Thoracic aorta (tissue), 2 donors: ENCODE data around the gene RAB33B. TPM values are rescaled to one million over a fixed set of nuclear protein-coding genes. Genes with fewer than 3 reads are reported as not detected.

Source experiments
- ATAC-seq: fragments of 150-250 bp; one replicate; pipeline ENCODE4 v1.8.0; 2017; ENCODE audit warnings: low read depth; ENCODE audit not compliant: insufficient number of reproducible peaks, low FRiP score
- DNase-seq: peaks from one replicate; pipeline ENCODE4 v3.0.0-alpha.2; 2020; ENCODE audit warnings: low spot score
- H3K27ac ChIP-seq, 2 donors: fragments of 200-600 bp; sonication (generic); 1 replicate in 1 of 2; 2 replicates in 1 of 2; pipeline ENCODE4 v1.5.1; 2016; ENCODE audit warnings: mild to moderate bottlenecking in 2 of 2, moderate library complexity in 2 of 2
- H3K27me3 ChIP-seq: fragments of 200-600 bp; sonication (generic); replicated peaks from 2 replicates; pipeline ENCODE4 v1.6.0; 2016; ENCODE audit warnings: mild to moderate bottlenecking; ENCODE audit not compliant: insufficient read depth
- H3K36me3 ChIP-seq: fragments of 200-600 bp; sonication (generic); one replicate; pipeline ENCODE4 v1.5.1; 2016
- H3K4me1 ChIP-seq, 2 donors: fragments of 200-600 bp; sonication (generic); 1 replicate in 1 of 2; 2 replicates in 1 of 2; pipeline versions ENCODE4 v1.5.1 to v1.6.0; 2016; ENCODE audit warnings: low read depth in 2 of 2, mild to moderate bottlenecking in 1 of 2; ENCODE audit not compliant: control insufficient read depth in 1 of 2
- H3K4me3 ChIP-seq: fragments of 200-600 bp; sonication (generic); 2 replicates; pipeline ENCODE4 v1.5.1; 2016; ENCODE audit warnings: mild to moderate bottlenecking
- H3K9me3 ChIP-seq: fragments of 200-600 bp; sonication (generic); 2 replicates; pipeline ENCODE4 v1.5.1; 2016
- CTCF ChIP-seq: fragments of 200-600 bp; sonication (generic); IDR thresholded peaks from one replicate; pipeline ENCODE4 v1.5.1; 2019; ENCODE audit warnings: antibody characterized with exemption
- total RNA-seq, 2 donors: library from RNA; depleted of rRNA; stranded (reverse); fragments of >200 nt; gene quantifications; one replicate each; pipeline versions ENCODE4 v1.1.0 to v1.2.3, GENCODE V29; 2016

The RAB33B gene
- total RNA-seq, 2 donors from 2014 or later = 8.7 to 14.2 TPM

GRCh38 chr4:139508581-139509237 lies 54.8 kb downstream of the RAB33B start:
- Histone ChIP-seq H3K36me3 (peaks cover 45% of the 10 kb centered on the region), H3K27me3 (no peaks in the 10 kb centered on the region), H3K9me3 (no peaks in the 10 kb centered on the region), H3K27ac (no peak overlapping the region), H3K4me1 (no peaks in the 10 kb centered on the region), H3K4me3 (no peak overlapping the region)
- DNase-seq = no peak
- no peak for TF ChIP-seq CTCF
- no peak for ATAC-seq

- no peak overlapping the region for H3K4me3 ChIP-seq
- no peaks in the 10 kb centered on the region for H3K4me1 ChIP-seq
- no peak overlapping the region for H3K27ac ChIP-seq
- peaks cover 52% of the 10 kb centered on the region for H3K36me3 ChIP-seq
- no peaks in the 10 kb centered on the region for H3K9me3 ChIP-seq
- TF ChIP-seq CTCF = peak; percentile 8
- DNase-seq = no peak
- H3K27me3 ChIP-seq = no peaks in the 10 kb centered on the region
- ATAC-seq = no peak
These were observed 55.9 kb downstream of the RAB33B start for GRCh38 chr4:139509727-139510410.

GRCh38 chr4:139511320-139511719 lies 57.4 kb downstream of the RAB33B start:
- no peak for TF ChIP-seq CTCF
- Histone ChIP-seq H3K36me3 (peaks cover 52% of the 10 kb centered on the region), H3K27me3 (no peaks in the 10 kb centered on the region), H3K4me3 (no peak overlapping the region), H3K27ac (no peak overlapping the region), H3K4me1 (peaks cover 0 to 3% of the 10 kb centered on the region in 2 donors), H3K9me3 (no peaks in the 10 kb centered on the region)
- DNase-seq (no peak), ATAC-seq (no peak)

- TF ChIP-seq CTCF = no peak
- no peak overlapping the region for H3K4me3 ChIP-seq
- H3K36me3 ChIP-seq = peaks cover 44% of the 10 kb centered on the region
These were observed 60.6 kb downstream of the RAB33B start for GRCh38 chr4:139514382-139515059.

GRCh38 chr4:139515531-139515958 lies 61.6 kb downstream of the RAB33B start:
- Histone ChIP-seq H3K4me1 (peaks cover 0 to 3% of the 10 kb centered on the region in 2 donors), H3K27ac (no peak overlapping the region), H3K36me3 (peaks cover 35% of the 10 kb centered on the region), H3K9me3 (no peaks in the 10 kb centered on the region), H3K4me3 (no peak overlapping the region), H3K27me3 (no peaks in the 10 kb centered on the region)
- no peak for TF ChIP-seq CTCF
- ATAC-seq = no peak
- no peak for DNase-seq

More at GRCh38 chr4:139514382-139515059, 60.6 kb downstream of the RAB33B start:
- DNase-seq = no peak
- H3K4me1 ChIP-seq = peaks cover 0 to 3% of the 10 kb centered on the region in 2 donors
- H3K27ac ChIP-seq = no peak overlapping the region
- H3K27me3 ChIP-seq = no peaks in the 10 kb centered on the region
- H3K9me3 ChIP-seq = no peaks in the 10 kb centered on the region
- no peak for ATAC-seq
